HG02759 (cell line): ENCODE results near the gene TBX22.
"Not testable (repeated sequence)": the region's sequence is repeated elsewhere in the genome, so short reads cannot be mapped to it uniquely, and the experiment has no call there.

Experiments
- ATAC-seq: cut with Tn5 transposase; IDR thresholded peaks from one replicate; pipeline ENCODE4 v1.9.1; 2021; ENCODE audit warnings: mild to moderate bottlenecking, moderate library complexity; ENCODE audit not compliant: unreplicated experiment

TBX22 gene

GRCh38 chrX:80014141-80014940 lies at the start of gene TBX22:
Gene TBX22 (plus strand): TSS chrX:80014753. CDS start chrX:80022270, 7,517 bp downstream.
- no peak for ATAC-seq

DNA sequence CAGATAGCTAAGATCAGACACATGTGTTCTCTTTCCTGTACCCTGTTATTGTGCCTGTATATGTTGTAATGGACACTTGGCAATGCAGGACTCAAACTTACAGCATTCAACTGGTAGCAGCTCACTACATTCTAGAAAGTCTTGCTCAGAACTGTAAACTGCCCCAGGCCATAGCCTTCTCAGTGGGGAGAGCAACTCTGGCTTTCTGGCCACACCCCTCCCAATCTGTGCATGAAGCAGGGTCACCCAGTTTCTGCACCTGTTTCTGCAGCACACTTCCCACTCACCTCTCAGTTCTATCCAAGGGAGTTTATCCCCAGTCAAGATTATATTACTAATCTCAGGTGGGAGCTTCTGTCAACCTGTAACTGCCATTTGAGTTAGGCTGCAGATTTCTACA lies 38.9 kb upstream of the TBX22 start:
- ATAC-seq, result no peak

DNA sequence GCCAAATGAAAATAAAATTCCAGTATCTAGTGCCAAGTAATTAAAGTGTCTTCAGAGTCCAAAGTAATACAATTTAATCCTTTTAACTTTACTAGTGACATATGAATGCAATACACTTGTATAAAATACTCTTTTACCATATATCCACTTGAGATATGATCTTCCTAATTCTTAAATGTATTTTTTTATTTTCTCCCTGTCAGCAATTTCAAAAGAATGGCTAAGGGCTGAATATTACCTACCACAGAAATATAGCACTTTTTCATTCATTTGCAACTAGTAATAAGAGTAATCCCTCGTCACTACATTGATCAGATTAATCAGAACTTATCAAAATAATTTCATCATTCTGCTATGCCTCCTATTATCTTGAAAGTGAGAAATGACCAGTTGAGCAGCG lies 10.1 kb upstream of the TBX22 start:
- no peak for ATAC-seq

- ATAC-seq, result no peak
Observed at GRCh38 chrX:80011522-80011921, 3.0 kb upstream of the TBX22 start.

GRCh38 chrX:80016182-80016581 lies 1.6 kb downstream of the TBX22 start:
- ATAC-seq, result no peak

- ATAC-seq, result no peak
Observed at GRCh38 chrX:80021621-80022020, 7.1 kb downstream of the TBX22 start.

DNA sequence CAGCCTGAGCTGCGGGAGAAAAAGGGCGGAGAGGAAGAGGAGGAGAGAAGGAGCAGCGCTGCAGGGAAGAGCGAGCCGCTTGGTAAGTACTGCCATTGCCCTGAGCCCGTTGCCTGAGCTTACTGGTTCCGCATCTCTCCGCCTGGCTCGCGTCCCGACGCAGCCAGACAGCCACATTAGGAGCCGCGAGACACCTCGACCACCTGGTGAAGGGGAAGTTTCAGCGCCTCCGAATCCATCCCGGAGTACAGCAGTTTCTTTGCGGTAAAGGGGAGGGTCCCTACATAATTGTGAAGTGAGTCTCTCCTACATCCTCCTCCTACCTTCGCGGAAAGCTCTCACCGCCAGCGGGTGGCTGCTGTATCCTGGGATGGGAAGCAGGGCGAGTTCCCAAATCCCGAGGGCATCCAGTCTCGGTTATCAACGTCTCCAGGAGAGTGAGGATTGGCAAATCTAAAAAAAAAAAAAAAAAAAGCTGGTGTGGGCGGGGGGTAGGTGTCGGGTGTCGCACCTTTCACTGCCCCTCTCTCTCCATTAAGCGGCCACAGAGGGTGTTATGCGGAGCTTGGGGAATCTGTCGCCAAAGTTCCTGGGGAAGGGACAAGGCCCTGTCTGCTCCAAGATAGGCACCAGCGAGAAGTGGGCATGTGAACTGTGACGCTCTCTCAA lies 7.9 kb downstream of the TBX22 start:
- no peak for ATAC-seq

DNA sequence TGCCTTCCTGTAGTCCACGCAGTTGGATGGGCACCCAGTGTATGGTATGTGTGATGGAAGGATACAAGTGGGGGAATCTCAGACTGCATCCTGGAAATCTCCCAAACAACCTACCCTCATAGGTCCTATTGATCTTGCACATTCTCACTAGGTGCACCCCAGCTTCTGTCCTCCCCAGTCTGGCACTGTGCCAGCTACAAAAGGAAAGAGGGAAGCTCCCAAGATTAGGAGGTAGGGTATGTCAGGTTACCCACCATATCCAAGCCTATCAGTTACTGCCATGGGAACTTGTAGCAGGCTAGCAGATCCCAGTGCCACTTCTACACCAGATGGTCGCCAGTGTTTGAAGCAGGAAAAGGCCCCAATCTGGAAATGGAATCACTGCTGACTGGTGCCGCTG lies 11.6 kb downstream of the TBX22 start:
- ATAC-seq, result no peak

DNA sequence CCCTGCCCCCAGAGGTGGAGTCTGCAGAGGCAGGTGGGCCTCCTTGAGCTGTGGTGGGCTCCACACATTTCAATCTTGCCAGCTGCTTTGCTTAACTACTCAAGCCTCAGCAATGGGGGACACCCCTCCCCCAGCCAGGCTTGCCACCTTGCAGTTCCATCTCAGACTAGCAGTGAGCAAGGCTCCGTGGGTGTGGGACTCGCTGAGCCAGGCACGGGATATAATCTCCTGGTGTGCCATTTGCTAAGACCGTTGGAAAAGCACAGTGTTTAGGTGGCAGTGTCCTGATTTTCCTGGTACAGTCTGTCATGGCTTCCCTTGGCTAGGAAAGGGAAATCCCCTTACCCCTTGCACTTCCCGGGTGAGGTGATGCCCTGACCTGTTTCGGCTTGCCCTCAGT lies 51.6 kb downstream of the TBX22 start:
- not testable (repeated sequence) for ATAC-seq

DNA sequence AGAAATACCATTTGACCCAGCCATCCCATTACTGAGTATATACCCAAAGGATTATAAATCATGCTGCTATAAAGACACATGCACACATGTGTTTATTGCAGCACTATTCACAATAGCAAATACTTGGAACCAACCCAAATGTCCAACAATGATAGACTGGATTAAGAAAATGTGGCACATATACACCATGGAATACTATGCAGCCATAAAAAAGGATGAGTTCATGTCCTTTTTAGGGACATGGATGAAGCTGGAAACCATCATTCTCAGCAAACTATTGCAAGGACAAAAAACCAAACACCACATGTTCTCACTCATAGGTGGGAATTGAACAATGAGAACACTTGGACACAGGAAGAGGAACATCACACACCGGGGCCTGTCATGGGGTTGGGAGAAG lies 61.1 kb downstream of the TBX22 start:
- ATAC-seq, result not testable (repeated sequence)
